SK-N-SH treated with all-trans-retinoic acid at 6 μM for 48 hours (cell line): Measurements from ENCODE around the gene POLR2E.

Experiments used
- ATAC-seq: fragments of 200-7000 bp; cut with Tn5 transposase; 3 replicates; pipeline ENCODE4 v1.9.1; 2020; ENCODE audit warnings: mild to moderate bottlenecking, moderate library complexity
- BACH2 ChIP-seq: fragments of 250-450 bp; sonication (Bioruptor Pico); IDR thresholded peaks from 2 replicates; pipeline ENCODE4 v1.9.0; 2021; ENCODE audit warnings: mild to moderate bottlenecking, borderline replicate concordance
- CREB5 ChIP-seq: fragments of 250-450 bp; sonication (Bioruptor Pico); IDR thresholded peaks from 2 replicates; pipeline ENCODE4 v1.5.1; 2020; ENCODE audit warnings: low read depth, mild to moderate bottlenecking, moderate library complexity
- CSDC2 ChIP-seq: fragments of 250-450 bp; sonication (Bioruptor Pico); IDR thresholded peaks from 2 replicates; pipeline ENCODE4 v1.5.0; 2020; ENCODE audit warnings: mild to moderate bottlenecking, moderate library complexity
- CSRNP3 ChIP-seq: fragments of 250-450 bp; sonication (Bioruptor Pico); IDR thresholded peaks from 2 replicates; pipeline ENCODE4 v1.5.1; 2021; ENCODE audit warnings: mild to moderate bottlenecking, moderate library complexity
- ESRRG ChIP-seq: fragments of 250-450 bp; sonication (Bioruptor Pico); IDR thresholded peaks from 2 replicates; pipeline ENCODE4 v1.6.1; 2021; ENCODE audit warnings: mild to moderate bottlenecking
- GLIS3 ChIP-seq: fragments of 250-450 bp; sonication (Bioruptor Pico); IDR thresholded peaks from 2 replicates; pipeline ENCODE4 v1.5.0; 2020; ENCODE audit warnings: mild to moderate bottlenecking, moderate library complexity
- ISL1 ChIP-seq: fragments of 250-450 bp; sonication (Bioruptor Pico); IDR thresholded peaks from 2 replicates; pipeline ENCODE4 v2.1.2; 2022; ENCODE audit warnings: mild to moderate bottlenecking, moderate library complexity
- OSR1 ChIP-seq: fragments of 250-450 bp; sonication (Bioruptor Pico); IDR thresholded peaks from 2 replicates; pipeline ENCODE4 v1.8.0; 2022; ENCODE audit warnings: moderate library complexity, mild to moderate bottlenecking, inconsistent platforms
- PATZ1 ChIP-seq: fragments of 250-450 bp; sonication (Bioruptor Pico); IDR thresholded peaks from 2 replicates; pipeline ENCODE4 v1.8.0; 2020; ENCODE audit warnings: mild to moderate bottlenecking, moderate library complexity, borderline replicate concordance
- POU6F1 ChIP-seq: fragments of 250-450 bp; sonication (Bioruptor Pico); IDR thresholded peaks from 2 replicates; pipeline ENCODE4 v1.8.0; 2021; ENCODE audit warnings: low read depth, mild to moderate bottlenecking, moderate library complexity, borderline replicate concordance
- PPARA ChIP-seq: fragments of 250-450 bp; sonication (Bioruptor Pico); IDR thresholded peaks from 2 replicates; pipeline ENCODE4 v1.5.0; 2020; ENCODE audit warnings: mild to moderate bottlenecking, borderline replicate concordance
- RARB ChIP-seq: fragments of 250-450 bp; sonication (Bioruptor Pico); IDR thresholded peaks from 2 replicates; pipeline ENCODE4 v1.8.0; 2021; ENCODE audit warnings: mild to moderate bottlenecking, moderate library complexity
- SNAI2 ChIP-seq: fragments of 250-450 bp; sonication (Bioruptor Pico); IDR thresholded peaks from 2 replicates; pipeline ENCODE4 v1.5.0; 2020; ENCODE audit warnings: mild to moderate bottlenecking, moderate library complexity
- TCF4 ChIP-seq: fragments of 250-450 bp; sonication (Bioruptor Pico); IDR thresholded peaks from 2 replicates; pipeline ENCODE4 v1.8.0; 2021; ENCODE audit warnings: mild to moderate bottlenecking, moderate library complexity, borderline replicate concordance
- TOX ChIP-seq: fragments of 250-450 bp; sonication (Bioruptor Pico); IDR thresholded peaks from 2 replicates; pipeline ENCODE4 v1.8.0; 2021; ENCODE audit warnings: mild to moderate bottlenecking, moderate library complexity, borderline replicate concordance
- TSHZ2 ChIP-seq: fragments of 250-450 bp; sonication (Bioruptor Pico); IDR thresholded peaks from 2 replicates; pipeline ENCODE4 v1.5.0; 2020; ENCODE audit warnings: mild to moderate bottlenecking, moderate library complexity
- ZC3H10 ChIP-seq: fragments of 250-450 bp; sonication (Bioruptor Pico); IDR thresholded peaks from 2 replicates; pipeline ENCODE4 v1.5.1; 2021; ENCODE audit warnings: mild to moderate bottlenecking, moderate library complexity
- ZFP3 ChIP-seq: fragments of 250-450 bp; sonication (Bioruptor Pico); IDR thresholded peaks from 2 replicates; pipeline ENCODE4 v1.5.0; 2020; ENCODE audit warnings: mild to moderate bottlenecking, moderate library complexity
- ZFP30 ChIP-seq: fragments of 450-650 bp; formaldehyde crosslinking; IDR thresholded peaks from 2 replicates; pipeline ENCODE4 v1.5.0; 2022; ENCODE audit warnings: mild to moderate bottlenecking, moderate library complexity
- ZNF565 ChIP-seq: fragments of 450-650 bp; formaldehyde crosslinking; conservative IDR thresholded peaks from 2 replicates; pipeline ENCODE4 v1.5.0; 2020; ENCODE audit warnings: low read depth, mild to moderate bottlenecking, moderate library complexity
- ZNF8 ChIP-seq: fragments of 450-650 bp; formaldehyde crosslinking; IDR thresholded peaks from 2 replicates; pipeline ENCODE4 v1.5.0; 2020; ENCODE audit warnings: mild to moderate bottlenecking, moderate library complexity

POLR2E gene

GRCh38 chr19:1109697-1110671 lies 14.8 kb upstream of the POLR2E start (continued):
- TF ChIP-seq TSHZ2 (CRISPR knock-in tag) (no peak), GLIS3 (CRISPR knock-in tag) (no peak), PATZ1 (no peak), TCF4 (CRISPR knock-in tag) (no peak), CSRNP3 (no peak)

- no peak for ATAC-seq
- TF ChIP-seq RARB (CRISPR knock-in tag): no peak
- no peak for TF ChIP-seq ZC3H10 (CRISPR knock-in tag)
- TF ChIP-seq SNAI2 (CRISPR knock-in tag): no peak
- TF ChIP-seq CSDC2 (CRISPR knock-in tag): no peak
- TF ChIP-seq ISL1 (CRISPR knock-in tag): no peak
- no peak for TF ChIP-seq CSRNP3
- TF ChIP-seq PPARA: no peak
- TF ChIP-seq OSR1 (CRISPR knock-in tag): no peak
- no peak for TF ChIP-seq PATZ1
- TF ChIP-seq ZFP3 (CRISPR knock-in tag): no peak
- no peak for TF ChIP-seq BACH2 (CRISPR knock-in tag)
- no peak for TF ChIP-seq TOX (CRISPR knock-in tag)
- TF ChIP-seq ESRRG: no peak
- no peak for TF ChIP-seq TCF4 (CRISPR knock-in tag)
- no peak for TF ChIP-seq TSHZ2 (CRISPR knock-in tag)
- no peak for TF ChIP-seq ZFP30 (CRISPR knock-in tag)
- no peak for TF ChIP-seq CREB5
- no peak for TF ChIP-seq POU6F1 (CRISPR knock-in tag)
- TF ChIP-seq ZNF565 (CRISPR knock-in tag): no peak
- no peak for TF ChIP-seq ZNF8
Measured at GRCh38 chr19:1109032-1109551, 13.9 kb upstream of the POLR2E start.
